WERI-Rb-1 (cell line): ENCODE results near the gene THAP8.
A peak's percentile ranks its signal among the peaks of the same experiment; 100 is the strongest.

ENCODE experiments used
- DNase-seq: peaks from one replicate; pipeline ENCODE4 v3.0.0-alpha.2; 2020
- H3K27ac ChIP-seq: fragments of 250-450 bp; sonication (Bioruptor Pico); 2 replicates; pipeline ENCODE4 v1.5.1; 2020; ENCODE audit warnings: mild to moderate bottlenecking, moderate library complexity
- H3K27me3 ChIP-seq: fragments of 250-450 bp; sonication (Bioruptor Pico); 2 replicates; pipeline ENCODE4 v1.5.1; 2021; ENCODE audit warnings: mild to moderate bottlenecking, low read depth, moderate library complexity; ENCODE audit not compliant: insufficient read depth, severe bottlenecking
- H3K36me3 ChIP-seq: fragments of 250-450 bp; sonication (Bioruptor Pico); 2 replicates; pipeline ENCODE4 v1.5.1; 2020; ENCODE audit warnings: mild to moderate bottlenecking, moderate library complexity
- H3K4me3 ChIP-seq: 2 replicates; pipeline ENCODE4 v1.5.1; 2011; ENCODE audit warnings: low read depth, mild to moderate bottlenecking, control low read depth, low read length
- H3K9me3 ChIP-seq: fragments of 250-450 bp; sonication (Bioruptor Pico); 2 replicates; pipeline ENCODE4 v1.5.1; 2021; ENCODE audit warnings: mild to moderate bottlenecking, moderate library complexity; ENCODE audit not compliant: severe bottlenecking
- CTCF ChIP-seq: IDR thresholded peaks from 2 replicates; pipeline ENCODE4 v1.5.1; 2011; ENCODE audit warnings: low read depth, mild to moderate bottlenecking, control low read depth, inconsistent platforms, low read length

Gene THAP8

GRCh38 chr19:36009633-36010379 is 44.3 kb downstream of the THAP8 start:
- Histone ChIP-seq H3K36me3 (no peaks in the 10 kb centered on the region), H3K9me3 (no peaks in the 10 kb centered on the region), H3K27me3 (no peaks in the 10 kb centered on the region), H3K4me3 (peak overlapping the region; percentile 37), H3K27ac (no peak overlapping the region)
- no peak for DNase-seq
- TF ChIP-seq CTCF, result no peak

- TF ChIP-seq CTCF, result no peak
- Histone ChIP-seq H3K27ac (peak overlapping the region; percentile 54; the same call in 1 of the 2 replicates), H3K4me3 (peak overlapping the region; percentile 37)
Observed at GRCh38 chr19:36009220-36009619, 44.9 kb downstream of the THAP8 start.

GRCh38 chr19:36008336-36008978 is 45.6 kb downstream of the THAP8 start, which contains the start of gene SYNE4:
TSS of gene SYNE4 (minus strand) at chr19:36008813. CDS start at chr19:36008681, 132 bp downstream.
- peak; percentile 52 for DNase-seq
- H3K27me3 ChIP-seq, result no peaks in the 10 kb centered on the region
- H3K36me3 ChIP-seq, result no peaks in the 10 kb centered on the region; the same call in 1 of the 2 replicates
- peak within 1 kb of the TSS; percentile 37 for H3K4me3 ChIP-seq
- peak within 1 kb of the TSS; percentile 54; the same call in 1 of the 2 replicates for H3K27ac ChIP-seq
- no peak for TF ChIP-seq CTCF
- no peaks in the 10 kb centered on the region for H3K9me3 ChIP-seq

More at GRCh38 chr19:36009220-36009619, 44.9 kb downstream of the THAP8 start:
- no peaks in the 10 kb centered on the region for H3K27me3 ChIP-seq
- H3K9me3 ChIP-seq, result no peaks in the 10 kb centered on the region
- peak; percentile 52 for DNase-seq
- H3K36me3 ChIP-seq, result no peaks in the 10 kb centered on the region

- Histone ChIP-seq H3K9me3 (no peaks in the 10 kb centered on the region), H3K27ac (no peak overlapping the region), H3K36me3 (no peaks in the 10 kb centered on the region; the same call in 1 of the 2 replicates), H3K4me3 (no peak overlapping the region), H3K27me3 (no peaks in the 10 kb centered on the region)
- DNase-seq, result no peak
- no peak for TF ChIP-seq CTCF
Observed at GRCh38 chr19:36006955-36007354, 47.1 kb downstream of the THAP8 start.

- DNase-seq, result no peak
- Histone ChIP-seq H3K36me3 (peaks cover 6% of the 10 kb centered on the region), H3K9me3 (no peaks in the 10 kb centered on the region), H3K27ac (no peak overlapping the region), H3K4me3 (no peak overlapping the region), H3K27me3 (no peaks in the 10 kb centered on the region)
- TF ChIP-seq CTCF, result no peak
Observed at GRCh38 chr19:36003284-36003683, 50.8 kb downstream of the THAP8 start.
